ENCODE results near the gene STK32B.
"Not testable (repeated sequence)": the region's sequence is repeated elsewhere in the genome, so short reads cannot be mapped to it uniquely, and the experiment has no call there.

The STK32B gene

GRCh38 chr4:5203309-5203992 is 152.2 kb downstream of the STK32B start:
- no peak for DNase-seq (ENCODE audit: low read depth in 1 of 2, low spot score in 1 of 2)

- no peak for DNase-seq (ENCODE audit: low read depth in 1 of 2, low spot score in 1 of 2)
These were observed 152.7 kb downstream of the STK32B start for GRCh38 chr4:5203993-5204310.

- DNase-seq (ENCODE audit: low read depth in 1 of 2, low spot score in 1 of 2), result no peak
These were observed 153.5 kb downstream of the STK32B start for GRCh38 chr4:5204781-5205180.

- DNase-seq (ENCODE audit: low read depth in 1 of 2, low spot score in 1 of 2), result no peak
These were observed 154.9 kb downstream of the STK32B start for GRCh38 chr4:5206016-5206790.

GRCh38 chr4:5209862-5210261 is 158.6 kb downstream of the STK32B start:
- DNase-seq (ENCODE audit: low read depth in 1 of 2, low spot score in 1 of 2), result no peak

GRCh38 chr4:5211282-5211839 is 160.1 kb downstream of the STK32B start:
- no peak for DNase-seq (ENCODE audit: low read depth in 1 of 2, low spot score in 1 of 2)

GRCh38 chr4:5212255-5213013 is 161.2 kb downstream of the STK32B start:
- DNase-seq (ENCODE audit: low read depth in 1 of 2, low spot score in 1 of 2), result no peak

GRCh38 chr4:5213087-5213595 is 161.9 kb downstream of the STK32B start:
- DNase-seq (ENCODE audit: low read depth in 1 of 2, low spot score in 1 of 2), result no peak

GRCh38 chr4:5215321-5215720 is 164.0 kb downstream of the STK32B start:
- no peak for DNase-seq (ENCODE audit: low read depth in 1 of 2, low spot score in 1 of 2)

GRCh38 chr4:5217421-5217820 is 166.1 kb downstream of the STK32B start:
- DNase-seq (ENCODE audit: low read depth in 1 of 2, low spot score in 1 of 2), result no peak

- DNase-seq (ENCODE audit: low read depth in 1 of 2, low spot score in 1 of 2), result no peak
These were observed 167.2 kb downstream of the STK32B start for GRCh38 chr4:5218376-5219069.

GRCh38 chr4:5220028-5220427 is 168.7 kb downstream of the STK32B start:
- no peak for DNase-seq (ENCODE audit: low read depth in 1 of 2, low spot score in 1 of 2)

GRCh38 chr4:5222047-5222446 is 170.8 kb downstream of the STK32B start:
- no peak for DNase-seq (ENCODE audit: low read depth in 1 of 2, low spot score in 1 of 2)

GRCh38 chr4:5222951-5223350 is 171.7 kb downstream of the STK32B start:
- no peak for DNase-seq (ENCODE audit: low read depth in 1 of 2, low spot score in 1 of 2)

GRCh38 chr4:5224340-5224739 is 173.1 kb downstream of the STK32B start:
- no peak for DNase-seq (ENCODE audit: low read depth in 1 of 2, low spot score in 1 of 2)

GRCh38 chr4:5232549-5232948 is 181.3 kb downstream of the STK32B start:
- no peak for DNase-seq (ENCODE audit: low read depth in 1 of 2, low spot score in 1 of 2)

GRCh38 chr4:5237086-5237660 is 185.9 kb downstream of the STK32B start:
- DNase-seq (ENCODE audit: low read depth in 1 of 2, low spot score in 1 of 2), result no peak

- no peak for DNase-seq (ENCODE audit: low read depth in 1 of 2, low spot score in 1 of 2)
These were observed 186.9 kb downstream of the STK32B start for GRCh38 chr4:5238173-5238572.

- not testable (repeated sequence) for DNase-seq (ENCODE audit: low read depth in 1 of 2, low spot score in 1 of 2)
These were observed 195.8 kb downstream of the STK32B start for GRCh38 chr4:5247061-5247460.

- no peak for DNase-seq (ENCODE audit: low read depth in 1 of 2, low spot score in 1 of 2)
These were observed 196.5 kb downstream of the STK32B start for GRCh38 chr4:5247735-5248134.

- DNase-seq (ENCODE audit: low read depth in 1 of 2, low spot score in 1 of 2), result no peak
These were observed 198.4 kb downstream of the STK32B start for GRCh38 chr4:5249727-5250126.

All from activated T-helper 1 cell treated with anti-CD3 and anti-CD28 coated beads, Interleukin-2, amount 50 U/mL, for 16 hours (primary cell).